HCT116 (cell line): ENCODE data around the gene TANC1. TPM values are rescaled to one million over a fixed set of nuclear protein-coding genes. Genes with fewer than 3 reads are reported as not detected.

ENCODE experiments used
- ATAC-seq: fragments of 200-7000 bp; cut with Tn5 transposase; 2 replicates; pipeline ENCODE4 v1.9.1; 2020; ENCODE audit warnings: mild to moderate bottlenecking, moderate library complexity
- BruUV-seq: library from RNA; stranded (reverse); fragments of 400-500 nt; replicated peaks from 2 replicates; lab custom pipeline; 2021; lab: Mats Ljungman, UMichigan
- CTCF ChIA-PET: fragments of 300-600 bp; sonication (Branson Sonifier 250); formaldehyde crosslinking; loops from one replicate; lab custom pipeline; 2021; ENCODE audit warnings: antibody characterized with exemption; lab: Charles Lee
- POLR2A ChIA-PET: fragments of 300-600, 350-600 bp; sonication (Branson Sonifier 250); formaldehyde crosslinking; loops from one replicate; lab custom pipeline; 2021; ENCODE audit warnings: antibody characterized with exemption; lab: Charles Lee
- RAD21 ChIA-PET, 2 experiments: fragments of 300-600 bp; sonication (Branson Sonifier 250); formaldehyde crosslinking; loops; one replicate each; lab custom pipeline; 2023; ENCODE audit warnings: low total read pairs in 2 of 2; ENCODE audit not compliant: uncharacterized antibody in 2 of 2, unreplicated experiment in 2 of 2, low non-redundant PET in 1 of 2; lab: Charles Lee
- DNase-seq: peaks from one replicate; pipeline ENCODE4 v3.0.0-alpha.2; 2010; ENCODE audit warnings: low read depth, low spot score
- H2AFZ ChIP-seq: fragments of 200-600 bp; shearing (Covaris generic), sonication (generic); 2 replicates; pipeline ENCODE4 v1.6.1; 2017; ENCODE audit warnings: low read depth, mixed run types, mixed read lengths, antibody characterized with exemption, low read length; ENCODE audit not compliant: poor library complexity, severe bottlenecking
- H3K27ac ChIP-seq: 2 replicates; pipeline ENCODE4 v1.5.1; 2012; ENCODE audit warnings: low read depth, low read length
- H3K27me3 ChIP-seq: fragments of 200-600 bp; sonication (generic); 2 replicates; pipeline ENCODE4 v1.6.1; 2016; ENCODE audit warnings: mixed run types, low read length, mixed read lengths; ENCODE audit not compliant: insufficient read depth
- H3K36me3 ChIP-seq, 2 experiments: fragments of 200-500 bp in 1 of 2; fragments of 200-600 bp in 1 of 2; sonication (Bioruptor generic) in 1 of 2; sonication (generic) in 1 of 2; 2 replicates each; pipeline versions ENCODE4 v1.5.1 to v1.6.1; 2014 to 2016; ENCODE audit warnings: low read length in 2 of 2, inconsistent platforms in 1 of 2, mixed read lengths in 1 of 2, mixed run types in 1 of 2; ENCODE audit not compliant: insufficient read depth in 2 of 2, control insufficient read depth in 1 of 2
- H3K4me1 ChIP-seq, 2 experiments: fragments of 200-600 bp in 1 of 2; sonication (generic) in 1 of 2; 2 replicates each; pipeline versions ENCODE4 v1.5.1 to v1.6.1; 2012 to 2017; ENCODE audit warnings: low read length in 2 of 2, inconsistent platforms in 1 of 2, mild to moderate bottlenecking in 1 of 2, mixed read lengths in 1 of 2, mixed run types in 1 of 2, moderate library complexity in 1 of 2; ENCODE audit not compliant: insufficient read depth in 2 of 2, control insufficient read depth in 1 of 2
- H3K4me2 ChIP-seq: fragments of 200-600 bp; sonication (generic); 2 replicates; pipeline ENCODE4 v1.6.1; 2017; ENCODE audit warnings: mixed run types, low read length, mixed read lengths
- H3K4me3 ChIP-seq, 2 experiments: fragments of 200-600 bp in 1 of 2; sonication (generic) in 1 of 2; replicated peaks in 1 of 2; 2 replicates each; pipeline ENCODE4 v1.5.1; 2011 to 2016; ENCODE audit warnings: low read length in 2 of 2, control low read depth in 1 of 2, low read depth in 1 of 2, mild to moderate bottlenecking in 1 of 2, mixed read lengths in 1 of 2, mixed run types in 1 of 2
- H3K79me2 ChIP-seq: fragments of 200-600 bp; sonication (generic); 2 replicates; pipeline ENCODE4 v1.6.1; 2017; ENCODE audit warnings: mild to moderate bottlenecking, mixed run types, low read length, moderate library complexity, mixed read lengths; ENCODE audit not compliant: insufficient read depth
- H3K9ac ChIP-seq: fragments of 200-600 bp; sonication (generic); 2 replicates; pipeline ENCODE4 v1.6.1; 2016; ENCODE audit warnings: low read length, mixed read lengths
- H3K9me2 ChIP-seq: fragments of 200-600 bp; sonication (generic), shearing (Covaris generic); 2 replicates; pipeline ENCODE4 v1.6.1; 2017; ENCODE audit warnings: mixed run types, mild to moderate bottlenecking, moderate library complexity; ENCODE audit not compliant: insufficient read depth
- H3K9me3 ChIP-seq, 2 experiments: fragments of 200-500 bp in 1 of 2; fragments of 200-600 bp in 1 of 2; sonication (Bioruptor generic) in 1 of 2; sonication (generic) in 1 of 2; 2 replicates each; pipeline ENCODE4 v1.6.1; 2014 to 2017; ENCODE audit warnings: low read length in 2 of 2, mixed read lengths in 2 of 2, inconsistent platforms in 1 of 2, low read depth in 1 of 2, mild to moderate bottlenecking in 1 of 2, mixed run types in 1 of 2, moderate library complexity in 1 of 2; ENCODE audit not compliant: control insufficient read depth in 1 of 2, insufficient read depth in 1 of 2
- H4K20me1 ChIP-seq: fragments of 200-600 bp; sonication (generic), shearing (Covaris generic); 2 replicates; pipeline ENCODE4 v1.6.1; 2017; ENCODE audit warnings: mixed run types, mild to moderate bottlenecking, moderate library complexity; ENCODE audit not compliant: insufficient read depth
- ATF3 ChIP-seq: IDR thresholded peaks from 2 replicates; pipeline ENCODE4 v1.6.1; 2012
- CBX3 ChIP-seq: IDR thresholded peaks from 2 replicates; pipeline ENCODE4 v1.6.1; 2012; ENCODE audit warnings: low read depth
- CEBPB ChIP-seq: IDR thresholded peaks from 2 replicates; pipeline ENCODE4 v1.6.1; 2012; ENCODE audit warnings: low read depth
- EGR1 ChIP-seq: IDR thresholded peaks from 2 replicates; pipeline ENCODE4 v1.6.1; 2012; ENCODE audit warnings: low read depth
- EZH2 ChIP-seq: fragments of 200-600 bp; sonication (generic); IDR thresholded peaks from 2 replicates; pipeline ENCODE4 v1.6.1; 2017; ENCODE audit warnings: antibody characterized with exemption, mixed run types
- RAD21 ChIP-seq: IDR thresholded peaks from 2 replicates; pipeline ENCODE4 v1.6.1; 2012; ENCODE audit warnings: low read depth, mild to moderate bottlenecking
- REST ChIP-seq: IDR thresholded peaks from 2 replicates; pipeline ENCODE4 v1.6.1; 2012; ENCODE audit warnings: low read depth
- SIN3A ChIP-seq: IDR thresholded peaks from 2 replicates; pipeline ENCODE4 v1.6.1; 2012; ENCODE audit warnings: low read depth
- SP1 ChIP-seq: IDR thresholded peaks from 2 replicates; pipeline ENCODE4 v1.6.1; 2012; ENCODE audit warnings: low read depth
- YY1 ChIP-seq: IDR thresholded peaks from 2 replicates; pipeline ENCODE4 v1.6.1; 2011; ENCODE audit warnings: low read length, low read depth, moderate library complexity, mild to moderate bottlenecking; ENCODE audit not compliant: insufficient replicate concordance; ENCODE audit errors: extremely low read depth
- ZBTB33 ChIP-seq: IDR thresholded peaks from 2 replicates; pipeline ENCODE4 v1.6.1; 2011; ENCODE audit warnings: mild to moderate bottlenecking, low read length, moderate library complexity; ENCODE audit not compliant: insufficient replicate concordance; ENCODE audit errors: extremely low read depth
- ZFX ChIP-seq: fragments of 450-650 bp; IDR thresholded peaks from 2 replicates; pipeline ENCODE4 v1.6.1; 2017
- ZNF274 ChIP-seq: fragments of 200-500 bp; sonication (Bioruptor generic); IDR thresholded peaks from 2 replicates; pipeline ENCODE4 v1.6.1; 2014; ENCODE audit warnings: mild to moderate bottlenecking, low read depth, low read length, inconsistent platforms
- intact Hi-C: fragments of 100-400 bp; cut with micrococcal nuclease; formaldehyde crosslinking; loops from 2 replicates; pipeline ENCODE4 v1.10.0; 2022
- total RNA-seq: library from RNA; stranded (reverse); gene quantifications from one replicate; pipeline ENCODE4 v1.2.1, GENCODE V29; 2021; ENCODE audit not compliant: unreplicated experiment
- TF ChIP-seq, protein P1 (sequence below), 3 experiments: fragments of 200-600 bp in 1 of 3; sonication (generic) in 1 of 3; IDR thresholded peaks in 2 of 3; conservative IDR thresholded peaks in 1 of 3; 2 replicates each; pipeline ENCODE4 v1.5.1; 2012 to 2017; ENCODE audit warnings: low read depth in 2 of 3, low read length in 2 of 3, antibody characterized with exemption in 1 of 3, borderline replicate concordance in 1 of 3, control low read depth in 1 of 3, mild to moderate bottlenecking in 1 of 3, mixed read lengths in 1 of 3, mixed run types in 1 of 3, moderate library complexity in 1 of 3; ENCODE audit not compliant: insufficient read depth in 1 of 3

Gene TANC1
- total RNA-seq, 1 experiment from 2014 or later = 15.1 TPM

- H3K4me2 ChIP-seq = no peak overlapping the region
- no peaks in the 10 kb centered on the region for H3K9me3 ChIP-seq
- CTCF ChIA-PET = no interaction called here
- ATAC-seq (no peak), DNase-seq (no peak)
- H3K4me3 ChIP-seq = no peak overlapping the region
- TF ChIP-seq CEBPB (no peak), EZH2 (no peak), ATF3 (no peak), SIN3A (no peak), SP1 (no peak), ZNF274 (no peak), RAD21 (no peak), YY1 (no peak), REST (no peak), ZFX (no peak), EGR1 (no peak), ZBTB33 (no peak), CBX3 (no peak)
- TF ChIP-seq, protein P1, sequence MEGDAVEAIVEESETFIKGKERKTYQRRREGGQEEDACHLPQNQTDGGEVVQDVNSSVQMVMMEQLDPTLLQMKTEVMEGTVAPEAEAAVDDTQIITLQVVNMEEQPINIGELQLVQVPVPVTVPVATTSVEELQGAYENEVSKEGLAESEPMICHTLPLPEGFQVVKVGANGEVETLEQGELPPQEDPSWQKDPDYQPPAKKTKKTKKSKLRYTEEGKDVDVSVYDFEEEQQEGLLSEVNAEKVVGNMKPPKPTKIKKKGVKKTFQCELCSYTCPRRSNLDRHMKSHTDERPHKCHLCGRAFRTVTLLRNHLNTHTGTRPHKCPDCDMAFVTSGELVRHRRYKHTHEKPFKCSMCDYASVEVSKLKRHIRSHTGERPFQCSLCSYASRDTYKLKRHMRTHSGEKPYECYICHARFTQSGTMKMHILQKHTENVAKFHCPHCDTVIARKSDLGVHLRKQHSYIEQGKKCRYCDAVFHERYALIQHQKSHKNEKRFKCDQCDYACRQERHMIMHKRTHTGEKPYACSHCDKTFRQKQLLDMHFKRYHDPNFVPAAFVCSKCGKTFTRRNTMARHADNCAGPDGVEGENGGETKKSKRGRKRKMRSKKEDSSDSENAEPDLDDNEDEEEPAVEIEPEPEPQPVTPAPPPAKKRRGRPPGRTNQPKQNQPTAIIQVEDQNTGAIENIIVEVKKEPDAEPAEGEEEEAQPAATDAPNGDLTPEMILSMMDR (IDR thresholded peaks at IDR 0.05 in 2 of 3, conservative IDR thresholded peaks at IDR 0.05 in 1 of 3; ENCODE audit: borderline replicate concordance in 1 of 3, insufficient read depth in 1 of 3, low read depth in 2 of 3, low read length in 2 of 3) = no peak
- no peaks in the 10 kb centered on the region for H3K27me3 ChIP-seq
- BruUV-seq = no TSS peak
- no peaks in the 10 kb centered on the region for H3K9me2 ChIP-seq
- no peak overlapping the region for H3K27ac ChIP-seq
- H2AFZ ChIP-seq = no peak overlapping the region
- POLR2A ChIA-PET = no interaction called here
- no peak overlapping the region for H3K9ac ChIP-seq
- RAD21 ChIA-PET = no interaction called here
- no peaks in the 10 kb centered on the region for H3K36me3 ChIP-seq
- H3K4me1 ChIP-seq = peaks cover 13 to 22% of the 10 kb centered on the region in 2 experiments
- H3K79me2 ChIP-seq = no peaks in the 10 kb centered on the region
- H4K20me1 ChIP-seq = no peaks in the 10 kb centered on the region
- intact Hi-C loops = no loop called here
These were observed 100.8 kb downstream of the TANC1 start for GRCh38 chr2:159069229-159069628.
